ENCODE results near the gene ZBTB7C.

DNA sequence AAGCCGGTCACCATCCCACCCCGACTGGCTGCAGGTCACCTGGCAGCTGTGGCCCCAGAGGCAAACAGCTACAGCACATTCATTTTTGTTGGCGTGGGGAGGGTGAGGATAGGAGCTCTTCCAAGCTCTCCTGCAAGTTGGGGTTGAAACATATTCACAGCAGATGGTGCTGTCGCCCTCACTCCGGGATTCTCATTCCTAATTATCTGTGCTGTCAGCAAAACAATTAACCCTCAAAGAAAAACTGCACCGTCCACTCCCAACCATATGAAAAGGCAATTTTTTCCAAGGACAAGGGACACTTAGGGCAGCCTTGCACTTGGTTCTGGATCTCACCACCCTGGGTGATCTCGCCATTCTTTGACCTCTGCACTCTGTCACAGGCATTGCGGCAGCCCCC is 68.6 kb downstream of the ZBTB7C start:
- TF ChIP-seq POLR2AphosphoS5 (IDR thresholded peaks at IDR 0.05; ENCODE audit: low read depth, low read length) (no peak), POLR2A (IDR thresholded peaks at IDR 0.05; ENCODE audit: low read depth, low read length) (no peak), TAF1 (IDR thresholded peaks at IDR 0.05; ENCODE audit: low read depth, low read length) (no peak)

All from GM12891 (cell line).